ENCODE data around the gene MBD4.

GRCh38 chr3:129433565-129433964 lies 6.2 kb downstream of the MBD4 start:
- TF ChIP-seq CTCF (conservative IDR thresholded peaks at IDR 0.05; ENCODE audit: low read depth, low read length) (no peak), ELK1 (IDR thresholded peaks at IDR 0.05; ENCODE audit: borderline replicate concordance, low read depth, low read length) (no peak), RFX5 (IDR thresholded peaks at IDR 0.05; ENCODE audit: low read depth, low read length) (no peak), CHD1 (IDR thresholded peaks at IDR 0.05; ENCODE audit: low read depth, low read length) (no peak), BHLHE40 (IDR thresholded peaks at IDR 0.05; ENCODE audit: low read depth, low read length) (no peak), RCOR1 (IDR thresholded peaks at IDR 0.05; ENCODE audit: insufficient replicate concordance, low read length) (no peak)

All from IMR-90 (cell line).